HCT116 (cell line): Measurements from ENCODE around the gene MDFI. TPM values are rescaled to one million over a fixed set of nuclear protein-coding genes. Genes with fewer than 3 reads are reported as not detected.

Source experiments
- ATAC-seq: fragments of 200-7000 bp; cut with Tn5 transposase; 2 replicates; pipeline ENCODE4 v1.9.1; 2020; ENCODE audit warnings: mild to moderate bottlenecking, moderate library complexity
- BruUV-seq: library from RNA; stranded (reverse); fragments of 400-500 nt; replicated peaks from 2 replicates; lab custom pipeline; 2021; lab: Mats Ljungman, UMichigan
- CTCF ChIA-PET: fragments of 300-600 bp; sonication (Branson Sonifier 250); formaldehyde crosslinking; loops from one replicate; lab custom pipeline; 2021; ENCODE audit warnings: antibody characterized with exemption; lab: Charles Lee
- POLR2A ChIA-PET: fragments of 300-600, 350-600 bp; sonication (Branson Sonifier 250); formaldehyde crosslinking; loops from one replicate; lab custom pipeline; 2021; ENCODE audit warnings: antibody characterized with exemption; lab: Charles Lee
- RAD21 ChIA-PET, 2 experiments: fragments of 300-600 bp; sonication (Branson Sonifier 250); formaldehyde crosslinking; loops; one replicate each; lab custom pipeline; 2023; ENCODE audit warnings: low total read pairs in 2 of 2; ENCODE audit not compliant: uncharacterized antibody in 2 of 2, unreplicated experiment in 2 of 2, low non-redundant PET in 1 of 2; lab: Charles Lee
- DNase-seq: peaks from one replicate; pipeline ENCODE4 v3.0.0-alpha.2; 2010; ENCODE audit warnings: low read depth, low spot score
- H2AFZ ChIP-seq: fragments of 200-600 bp; shearing (Covaris generic), sonication (generic); 2 replicates; pipeline ENCODE4 v1.6.1; 2017; ENCODE audit warnings: low read depth, mixed run types, mixed read lengths, antibody characterized with exemption, low read length; ENCODE audit not compliant: poor library complexity, severe bottlenecking
- H3K27ac ChIP-seq: 2 replicates; pipeline ENCODE4 v1.5.1; 2012; ENCODE audit warnings: low read depth, low read length
- H3K27me3 ChIP-seq: fragments of 200-600 bp; sonication (generic); 2 replicates; pipeline ENCODE4 v1.6.1; 2016; ENCODE audit warnings: mixed run types, low read length, mixed read lengths; ENCODE audit not compliant: insufficient read depth
- H3K36me3 ChIP-seq, 2 experiments: fragments of 200-500 bp in 1 of 2; fragments of 200-600 bp in 1 of 2; sonication (Bioruptor generic) in 1 of 2; sonication (generic) in 1 of 2; 2 replicates each; pipeline versions ENCODE4 v1.5.1 to v1.6.1; 2014 to 2016; ENCODE audit warnings: low read length in 2 of 2, inconsistent platforms in 1 of 2, mixed read lengths in 1 of 2, mixed run types in 1 of 2; ENCODE audit not compliant: insufficient read depth in 2 of 2, control insufficient read depth in 1 of 2
- H3K4me1 ChIP-seq, 2 experiments: fragments of 200-600 bp in 1 of 2; sonication (generic) in 1 of 2; 2 replicates each; pipeline versions ENCODE4 v1.5.1 to v1.6.1; 2012 to 2017; ENCODE audit warnings: low read length in 2 of 2, inconsistent platforms in 1 of 2, mild to moderate bottlenecking in 1 of 2, mixed read lengths in 1 of 2, mixed run types in 1 of 2, moderate library complexity in 1 of 2; ENCODE audit not compliant: insufficient read depth in 2 of 2, control insufficient read depth in 1 of 2
- H3K4me2 ChIP-seq: fragments of 200-600 bp; sonication (generic); 2 replicates; pipeline ENCODE4 v1.6.1; 2017; ENCODE audit warnings: mixed run types, low read length, mixed read lengths
- H3K4me3 ChIP-seq, 2 experiments: fragments of 200-600 bp in 1 of 2; sonication (generic) in 1 of 2; replicated peaks in 1 of 2; 2 replicates each; pipeline ENCODE4 v1.5.1; 2011 to 2016; ENCODE audit warnings: low read length in 2 of 2, control low read depth in 1 of 2, low read depth in 1 of 2, mild to moderate bottlenecking in 1 of 2, mixed read lengths in 1 of 2, mixed run types in 1 of 2
- H3K79me2 ChIP-seq: fragments of 200-600 bp; sonication (generic); 2 replicates; pipeline ENCODE4 v1.6.1; 2017; ENCODE audit warnings: mild to moderate bottlenecking, mixed run types, low read length, moderate library complexity, mixed read lengths; ENCODE audit not compliant: insufficient read depth
- H3K9ac ChIP-seq: fragments of 200-600 bp; sonication (generic); 2 replicates; pipeline ENCODE4 v1.6.1; 2016; ENCODE audit warnings: low read length, mixed read lengths
- H3K9me2 ChIP-seq: fragments of 200-600 bp; sonication (generic), shearing (Covaris generic); 2 replicates; pipeline ENCODE4 v1.6.1; 2017; ENCODE audit warnings: mixed run types, mild to moderate bottlenecking, moderate library complexity; ENCODE audit not compliant: insufficient read depth
- H3K9me3 ChIP-seq, 2 experiments: fragments of 200-500 bp in 1 of 2; fragments of 200-600 bp in 1 of 2; sonication (Bioruptor generic) in 1 of 2; sonication (generic) in 1 of 2; 2 replicates each; pipeline ENCODE4 v1.6.1; 2014 to 2017; ENCODE audit warnings: low read length in 2 of 2, mixed read lengths in 2 of 2, inconsistent platforms in 1 of 2, low read depth in 1 of 2, mild to moderate bottlenecking in 1 of 2, mixed run types in 1 of 2, moderate library complexity in 1 of 2; ENCODE audit not compliant: control insufficient read depth in 1 of 2, insufficient read depth in 1 of 2
- H4K20me1 ChIP-seq: fragments of 200-600 bp; sonication (generic), shearing (Covaris generic); 2 replicates; pipeline ENCODE4 v1.6.1; 2017; ENCODE audit warnings: mixed run types, mild to moderate bottlenecking, moderate library complexity; ENCODE audit not compliant: insufficient read depth
- ATF3 ChIP-seq: IDR thresholded peaks from 2 replicates; pipeline ENCODE4 v1.6.1; 2012
- EGR1 ChIP-seq: IDR thresholded peaks from 2 replicates; pipeline ENCODE4 v1.6.1; 2012; ENCODE audit warnings: low read depth
- EZH2phosphoT487 ChIP-seq: fragments of 200-600 bp; IDR thresholded peaks from 2 replicates; pipeline ENCODE4 v1.6.1; 2018; ENCODE audit warnings: antibody characterized with exemption, borderline replicate concordance
- RAD21 ChIP-seq: IDR thresholded peaks from 2 replicates; pipeline ENCODE4 v1.6.1; 2012; ENCODE audit warnings: low read depth, mild to moderate bottlenecking
- TCF7L2 ChIP-seq: IDR thresholded peaks from 2 replicates; pipeline ENCODE4 v1.7.0; 2011; ENCODE audit warnings: borderline replicate concordance, inconsistent platforms; ENCODE audit not compliant: insufficient read depth, insufficient read length; ENCODE audit errors: extremely low read depth
- ZFX ChIP-seq: fragments of 450-650 bp; IDR thresholded peaks from 2 replicates; pipeline ENCODE4 v1.6.1; 2017
- intact Hi-C: fragments of 100-400 bp; cut with micrococcal nuclease; formaldehyde crosslinking; loops from 2 replicates; pipeline ENCODE4 v1.10.0; 2022
- total RNA-seq: library from RNA; stranded (reverse); gene quantifications from one replicate; pipeline ENCODE4 v1.2.1, GENCODE V29; 2021; ENCODE audit not compliant: unreplicated experiment
- TF ChIP-seq, protein P1 (sequence below): IDR thresholded peaks from 2 replicates; pipeline ENCODE4 v1.6.1; 2011; ENCODE audit warnings: mild to moderate bottlenecking, low read length, moderate library complexity; ENCODE audit not compliant: insufficient replicate concordance; ENCODE audit errors: extremely low read depth

The MDFI gene
- total RNA-seq, 1 experiment from 2014 or later, result 35.5 TPM

- no peak overlapping the region for H2AFZ ChIP-seq
- no peaks in the 10 kb centered on the region for H3K9me3 ChIP-seq
- peak; percentile 37 for ATAC-seq
- no peaks in the 10 kb centered on the region for H3K9me2 ChIP-seq
- H3K27ac ChIP-seq, result no peak overlapping the region
- peaks cover 3 to 11% of the 10 kb centered on the region in 2 experiments; a peak in 2 of 4 replicates for H3K36me3 ChIP-seq
- H3K9ac ChIP-seq, result no peak overlapping the region
- RAD21 ChIA-PET, result no interaction called here
- no peak overlapping the region for H3K4me3 ChIP-seq
- no peaks in the 10 kb centered on the region for H4K20me1 ChIP-seq
- no peaks in the 10 kb centered on the region for H3K79me2 ChIP-seq
- no TSS peak for BruUV-seq
- peaks cover 11 to 16% of the 10 kb centered on the region in 2 experiments for H3K4me1 ChIP-seq
- no peak for DNase-seq
- no peaks in the 10 kb centered on the region for H3K27me3 ChIP-seq
- H3K4me2 ChIP-seq, result no peak overlapping the region
- CTCF ChIA-PET, result no interaction called here
- POLR2A ChIA-PET, result no interaction called here
- TF ChIP-seq, protein P1, sequence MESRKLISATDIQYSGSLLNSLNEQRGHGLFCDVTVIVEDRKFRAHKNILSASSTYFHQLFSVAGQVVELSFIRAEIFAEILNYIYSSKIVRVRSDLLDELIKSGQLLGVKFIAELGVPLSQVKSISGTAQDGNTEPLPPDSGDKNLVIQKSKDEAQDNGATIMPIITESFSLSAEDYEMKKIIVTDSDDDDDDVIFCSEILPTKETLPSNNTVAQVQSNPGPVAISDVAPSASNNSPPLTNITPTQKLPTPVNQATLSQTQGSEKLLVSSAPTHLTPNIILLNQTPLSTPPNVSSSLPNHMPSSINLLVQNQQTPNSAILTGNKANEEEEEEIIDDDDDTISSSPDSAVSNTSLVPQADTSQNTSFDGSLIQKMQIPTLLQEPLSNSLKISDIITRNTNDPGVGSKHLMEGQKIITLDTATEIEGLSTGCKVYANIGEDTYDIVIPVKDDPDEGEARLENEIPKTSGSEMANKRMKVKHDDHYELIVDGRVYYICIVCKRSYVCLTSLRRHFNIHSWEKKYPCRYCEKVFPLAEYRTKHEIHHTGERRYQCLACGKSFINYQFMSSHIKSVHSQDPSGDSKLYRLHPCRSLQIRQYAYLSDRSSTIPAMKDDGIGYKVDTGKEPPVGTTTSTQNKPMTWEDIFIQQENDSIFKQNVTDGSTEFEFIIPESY, result no peak
- peak; percentile 74 for TF ChIP-seq TCF7L2
- intact Hi-C loops, result no loop called here
Measured at GRCh38 chr6:41644297-41644879, 6.1 kb downstream of the MDFI start.

DNA sequence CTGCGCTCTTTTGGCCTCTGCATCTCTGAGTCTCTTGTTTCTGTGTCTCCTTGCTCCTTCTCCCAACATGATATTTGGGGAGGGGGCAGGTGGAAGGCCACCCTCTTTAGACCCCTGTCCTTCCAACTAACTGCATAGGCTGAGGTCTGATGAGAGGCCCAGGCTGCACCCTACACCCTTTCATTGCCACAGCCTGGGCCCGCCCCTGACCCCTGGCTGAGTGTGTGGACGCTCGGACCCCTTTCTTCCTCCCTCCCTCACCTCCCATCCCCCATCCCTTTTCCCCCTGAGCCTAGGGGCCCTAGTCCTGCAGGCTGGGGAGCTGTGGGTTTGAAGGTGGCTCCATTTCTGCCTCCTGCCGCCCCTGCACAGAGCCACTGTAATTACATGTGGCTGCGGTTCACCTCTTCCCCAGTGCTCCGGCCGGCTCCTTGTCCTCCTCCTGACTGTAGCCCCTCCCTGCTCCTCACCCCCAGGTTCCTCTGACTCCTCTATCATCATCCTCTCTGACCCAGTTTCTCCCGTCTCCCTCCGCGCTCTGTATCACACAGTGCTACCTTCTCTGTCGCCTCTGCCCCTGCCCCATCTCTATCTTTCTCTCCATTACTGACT, 6.8 kb downstream of the MDFI start:
- BruUV-seq, result no TSS peak
- H3K9me2 ChIP-seq, result no peaks in the 10 kb centered on the region
- intact Hi-C loops, result no loop called here
- H3K79me2 ChIP-seq, result no peaks in the 10 kb centered on the region
- no peak overlapping the region for H3K4me3 ChIP-seq
- ATAC-seq (no peak), DNase-seq (no peak)
- TF ChIP-seq EGR1 (no peak), ZFX (no peak), EZH2phosphoT487 (no peak), ATF3 (no peak), RAD21 (no peak)
- H2AFZ ChIP-seq, result no peak overlapping the region
- no peak overlapping the region for H3K4me2 ChIP-seq
- ChIA-PET CTCF (no interaction called here), POLR2A (no interaction called here), RAD21 (no interaction called here)
- H4K20me1 ChIP-seq, result no peaks in the 10 kb centered on the region
- no peaks in the 10 kb centered on the region for H3K27me3 ChIP-seq
- H3K4me1 ChIP-seq, result peaks cover 11 to 16% of the 10 kb centered on the region in 2 experiments
- H3K9me3 ChIP-seq, result no peaks in the 10 kb centered on the region
- peaks cover 5 to 11% of the 10 kb centered on the region in 2 experiments; a peak in 2 of 4 replicates for H3K36me3 ChIP-seq
- no peak overlapping the region for H3K9ac ChIP-seq
- H3K27ac ChIP-seq, result no peak overlapping the region
